Measurements from ENCODE around the gene SLC39A1. TPM values are rescaled to one million over a fixed set of nuclear protein-coding genes. Genes with fewer than 3 reads are reported as not detected.
A peak's percentile ranks its signal among the peaks of the same experiment; 100 is the strongest.

Gene SLC39A1
- total RNA-seq, 1 donor from 2014 or later = 73.9 TPM

DNA sequence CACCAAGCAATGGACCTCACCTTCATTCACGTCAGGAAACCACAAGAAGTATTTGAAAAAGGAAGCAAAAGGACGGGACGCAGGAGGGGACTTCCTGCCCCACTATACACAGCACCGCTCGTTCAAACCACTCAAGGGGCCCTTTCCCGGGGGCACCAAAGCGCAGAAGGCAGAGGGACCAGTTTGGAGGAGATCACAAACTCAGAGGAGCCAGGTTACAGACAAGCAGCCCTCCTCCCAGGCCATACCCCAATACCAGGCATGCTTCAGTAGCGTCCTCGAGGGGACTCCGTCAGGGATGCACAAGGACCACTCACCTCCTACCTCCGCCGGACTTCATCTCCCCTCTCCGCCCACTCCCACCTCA is 5.6 kb downstream of the SLC39A1 start:
- intact Hi-C loops (cut with DNase I) = no loop called here
- ATAC-seq (no peak), DNase-seq (ENCODE audit: low spot score) (no peak)

GRCh38 chr1:153956997-153957715 is 6.2 kb downstream of the SLC39A1 start:
- DNase-seq (ENCODE audit: low spot score) (no peak), ATAC-seq (no peak)
- intact Hi-C loops (cut with DNase I) = no loop called here

GRCh38 chr1:153954826-153955225 is 8.5 kb downstream of the SLC39A1 start:
- intact Hi-C loops (cut with DNase I) = no loop called here
- ATAC-seq = no peak
- DNase-seq (ENCODE audit: low spot score) = no peak

DNA sequence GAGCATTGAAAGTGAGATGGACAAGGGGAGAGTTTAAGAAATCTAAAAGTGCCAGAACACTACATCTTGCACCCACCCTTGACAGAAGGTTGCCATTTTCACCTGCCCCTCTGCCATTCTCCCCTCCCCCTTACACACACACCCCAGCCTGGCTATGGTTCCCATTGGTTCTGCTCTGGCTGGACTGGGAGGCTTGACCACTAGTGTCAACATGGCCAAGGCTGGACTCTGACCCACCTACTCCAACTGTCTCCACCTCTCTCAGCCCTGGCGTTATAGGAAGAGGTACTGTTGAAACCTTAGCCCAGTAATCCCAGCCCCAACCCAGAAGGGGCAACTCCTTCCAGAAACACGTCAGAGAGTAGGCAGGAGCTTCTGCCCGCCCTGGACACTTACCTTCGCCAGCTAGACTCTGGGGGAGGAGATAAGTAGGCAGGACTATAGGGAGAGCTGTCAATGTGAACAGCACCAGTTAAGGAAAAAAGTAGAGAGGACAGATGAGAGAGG is 9.4 kb downstream of the SLC39A1 start:
- intact Hi-C loops (cut with DNase I) = no loop called here
- DNase-seq (ENCODE audit: low spot score) (no peak), ATAC-seq (no peak)

GRCh38 chr1:153951801-153952200 is 11.5 kb downstream of the SLC39A1 start:
- DNase-seq (ENCODE audit: low spot score) (no peak), ATAC-seq (no peak)
- intact Hi-C loops (cut with DNase I) = no loop called here

GRCh38 chr1:153951183-153951582 is 12.2 kb downstream of the SLC39A1 start:
- ATAC-seq (no peak), DNase-seq (ENCODE audit: low spot score) (no peak)
- intact Hi-C loops (cut with DNase I) = no loop called here

DNA sequence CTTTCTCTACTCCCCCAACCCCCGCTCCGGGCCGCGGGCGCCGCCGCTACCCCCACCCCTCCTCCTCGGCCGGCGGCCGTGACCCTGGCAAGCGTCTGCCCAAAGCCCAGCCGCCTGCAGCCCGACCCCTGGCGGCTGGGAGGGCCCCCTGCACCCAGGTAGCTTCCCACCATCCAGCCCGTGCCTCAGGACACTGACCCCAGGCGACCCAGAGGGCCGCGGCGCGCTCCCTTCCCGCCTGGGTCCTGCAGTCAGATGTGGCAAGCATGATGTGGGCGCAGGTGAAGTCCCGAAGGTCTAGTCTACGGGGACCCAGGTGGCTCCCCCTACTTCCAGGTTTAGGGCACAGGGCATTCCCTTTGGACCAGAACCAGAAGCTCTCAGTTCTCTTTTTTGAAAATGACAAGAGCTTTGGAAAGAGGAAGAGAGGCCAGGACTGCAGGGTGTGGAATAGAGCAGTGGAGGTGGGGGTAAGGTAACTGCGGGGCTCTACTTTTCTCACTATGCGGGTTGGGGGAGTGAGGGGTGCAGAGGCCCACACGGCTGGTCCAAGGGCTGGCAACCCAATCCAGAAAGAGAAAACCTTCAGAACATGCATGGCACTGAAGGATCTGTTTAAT is 16.6 kb downstream of the SLC39A1 start, which contains the start of gene DENND4B:
Gene DENND4B (minus strand): TSS at position 97 of the 620 bp plus-strand sequence. CDS start 2,344 bp downstream, outside the sequence.
- ATAC-seq (peak; percentile 84), DNase-seq (ENCODE audit: low spot score) (peak; percentile 89)
- intact Hi-C loops (cut with DNase I) = loop anchor here (10.0 kb wide), 1 partner anchor 132 kb away; no protein-coding TSS in a partner anchor

DNA sequence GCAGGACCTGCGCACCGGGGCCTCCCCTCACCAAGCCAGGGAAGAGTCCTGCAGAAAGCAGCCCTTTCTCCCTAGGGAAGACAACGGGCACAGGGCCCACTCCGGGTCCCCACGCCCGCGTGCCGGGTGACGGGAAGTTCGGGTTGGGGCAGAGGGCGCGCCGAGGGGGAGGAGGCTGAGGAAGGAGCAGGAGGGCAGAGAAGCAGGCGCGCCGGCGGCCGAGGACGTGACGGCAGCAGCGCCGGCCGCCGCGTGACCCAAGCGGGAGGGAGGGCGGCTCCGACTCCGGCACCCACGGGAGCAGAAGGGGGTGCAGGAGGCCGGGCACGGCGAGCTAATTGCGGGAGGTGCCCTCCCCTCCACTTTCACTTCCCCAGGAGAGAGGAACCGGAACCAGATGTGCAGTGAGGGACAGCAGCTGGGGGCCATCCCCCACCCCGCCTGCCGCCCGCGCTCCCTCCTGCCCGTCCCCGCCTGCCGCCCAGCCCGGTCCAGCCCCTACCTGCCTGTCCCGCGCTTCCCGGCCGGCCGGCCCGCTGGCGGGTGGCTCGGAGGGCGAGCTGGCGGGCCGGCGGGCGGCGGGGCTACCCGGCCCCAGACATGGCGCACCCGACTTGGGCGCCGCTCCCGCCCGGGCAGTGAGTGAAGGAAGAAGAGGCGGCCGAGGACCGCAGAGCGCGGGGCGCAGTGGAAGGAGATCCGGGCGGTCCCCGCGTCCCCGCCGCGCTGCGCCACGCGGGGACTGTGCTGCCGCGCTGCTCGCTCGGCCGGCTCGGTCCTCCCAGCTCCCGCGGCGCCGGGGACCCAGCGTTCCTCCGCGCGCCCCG is 17.3 kb downstream of the SLC39A1 start:
- intact Hi-C loops (cut with DNase I) = loop anchor here (10.0 kb wide), 1 partner anchor 131 kb away; no protein-coding TSS in a partner anchor
- ATAC-seq (peak; percentile 92), DNase-seq (ENCODE audit: low spot score) (peak; percentile 93)

DNA sequence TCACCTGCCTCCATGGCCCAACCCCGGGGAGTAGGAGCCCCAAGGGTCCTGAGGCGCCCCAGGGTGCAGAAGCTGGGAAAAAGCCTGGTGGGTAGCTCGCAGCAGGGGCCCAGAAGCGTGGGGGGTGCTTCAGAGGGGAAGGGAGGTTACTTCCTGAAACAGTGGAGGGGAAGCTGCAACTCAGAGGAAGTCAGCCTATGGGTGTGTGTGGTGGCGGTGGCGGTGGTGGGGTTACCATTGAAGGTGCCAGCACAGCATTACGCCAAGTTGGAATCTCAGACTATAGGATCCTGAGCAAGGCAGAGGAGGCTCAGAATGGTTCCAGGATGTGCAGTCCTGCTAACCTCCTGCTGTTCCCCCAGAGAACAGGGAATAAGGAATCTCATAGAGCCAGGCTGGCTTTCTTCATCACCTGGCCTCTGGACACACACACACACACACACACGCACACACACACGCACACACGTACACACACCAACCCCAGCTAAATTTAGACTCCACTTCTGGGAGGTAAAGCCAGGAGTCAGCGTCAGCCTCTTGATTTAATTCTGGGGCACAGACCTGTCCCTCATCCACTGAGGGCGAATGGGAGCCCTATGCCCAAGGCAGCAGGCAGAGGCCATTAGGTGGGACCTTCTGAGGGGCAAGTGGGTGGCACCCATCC is 18.1 kb downstream of the SLC39A1 start:
- ATAC-seq = peak; percentile 58
- DNase-seq (ENCODE audit: low spot score) = peak; percentile 70
- intact Hi-C loops (cut with DNase I) = loop anchor here (10.0 kb wide), 1 partner anchor 130 kb away; no protein-coding TSS in a partner anchor

GRCh38 chr1:153944827-153945117 is 18.6 kb downstream of the SLC39A1 start:
- ATAC-seq (no peak), DNase-seq (ENCODE audit: low spot score) (no peak)
- intact Hi-C loops (cut with DNase I) = loop anchor here (10.0 kb wide), 1 partner anchor 130 kb away; no protein-coding TSS in a partner anchor

DNA sequence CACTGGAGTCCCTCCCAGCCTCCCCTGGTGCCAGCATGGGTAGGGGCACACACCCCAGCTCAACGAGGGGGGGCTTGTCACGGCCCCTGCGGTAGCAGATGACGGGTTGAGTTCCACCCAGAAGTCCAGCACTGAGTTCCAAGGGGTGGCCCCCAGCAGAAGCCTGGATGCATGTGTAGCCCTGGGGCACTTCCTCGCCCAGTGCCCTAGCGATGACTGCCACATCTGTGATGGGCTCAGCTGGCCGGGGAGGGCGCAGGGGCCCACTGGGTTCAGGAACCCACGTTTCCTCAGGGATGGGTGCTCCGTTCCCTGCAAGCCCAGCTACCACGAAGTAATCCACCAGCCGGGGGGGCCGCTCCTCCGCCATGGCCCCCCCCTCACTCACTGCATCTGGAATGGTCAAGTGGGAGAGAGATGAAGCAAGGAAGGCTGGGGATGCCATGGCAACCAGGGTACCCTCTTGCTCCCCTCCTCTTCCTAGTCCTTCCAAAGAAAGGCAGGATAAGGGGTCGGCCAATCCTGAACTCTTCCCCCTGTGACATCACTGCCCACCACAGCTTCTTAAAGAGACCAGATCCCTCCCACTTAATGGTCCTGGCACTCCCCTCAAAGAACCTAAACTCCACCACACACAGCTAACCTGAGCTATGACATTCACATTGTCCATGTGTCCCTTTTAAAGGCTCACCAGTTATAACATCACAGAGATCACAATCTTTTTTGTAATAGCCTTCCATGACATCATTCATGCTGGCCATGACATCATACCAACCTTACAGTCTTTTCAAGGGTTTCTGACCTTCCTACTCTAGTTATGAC is 19.1 kb downstream of the SLC39A1 start:
- ATAC-seq = no peak
- no peak for DNase-seq (ENCODE audit: low spot score)
- intact Hi-C loops (cut with DNase I) = loop anchor here (10.0 kb wide), 1 partner anchor 129 kb away; no protein-coding TSS in a partner anchor

GRCh38 chr1:153942766-153943549 is 20.4 kb downstream of the SLC39A1 start:
- ATAC-seq = no peak
- intact Hi-C loops (cut with DNase I) = loop anchor here (10.0 kb wide), 1 partner anchor 128 kb away; no protein-coding TSS in a partner anchor
- DNase-seq (ENCODE audit: low spot score) = no peak

DNA sequence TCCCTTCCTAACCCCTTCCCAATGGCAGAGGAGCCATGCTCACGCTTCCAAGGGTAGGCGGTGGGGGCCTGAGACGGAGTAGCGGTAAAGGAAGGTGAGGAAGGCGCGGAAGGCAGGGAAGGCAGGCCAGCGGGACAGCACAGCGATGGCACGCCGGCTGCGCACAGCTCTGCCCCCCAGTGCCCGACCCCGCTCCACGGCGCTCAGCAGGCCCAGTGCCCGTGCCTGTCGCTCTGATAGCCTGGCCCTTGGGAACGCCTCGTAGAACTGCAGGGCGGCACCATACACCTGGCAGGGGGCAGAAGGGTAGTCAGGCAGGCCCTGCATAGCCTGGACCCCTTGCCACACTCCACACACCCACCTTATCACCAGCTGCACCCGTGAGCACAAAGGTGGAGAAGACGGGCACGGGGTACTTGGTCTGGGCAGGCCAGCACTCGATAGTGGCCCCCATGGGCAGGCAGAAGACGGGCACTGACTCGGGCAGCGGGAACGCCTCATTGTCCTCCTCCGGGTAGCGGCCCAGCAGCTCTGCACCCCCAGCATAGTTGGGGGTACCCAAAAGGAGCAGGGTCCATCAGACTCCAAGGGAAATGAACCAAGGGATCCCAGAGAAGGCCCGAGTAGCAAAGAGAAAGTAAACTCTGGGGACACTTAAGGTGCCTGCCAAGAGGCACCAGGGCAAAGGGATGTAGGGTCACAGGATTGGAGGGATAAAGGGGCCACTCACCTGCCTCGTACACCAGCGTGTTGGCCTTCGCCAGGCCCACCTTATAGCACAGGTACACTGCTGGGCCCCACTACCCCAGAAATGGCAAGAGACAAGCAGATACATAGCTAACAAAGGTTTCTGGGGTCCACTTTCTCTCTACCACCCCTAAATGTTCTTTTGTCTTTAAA is 21.3 kb downstream of the SLC39A1 start:
- intact Hi-C loops (cut with DNase I) = loop anchor here (10.0 kb wide), 1 partner anchor 127 kb away; no protein-coding TSS in a partner anchor
- ATAC-seq = no peak
- DNase-seq (ENCODE audit: low spot score) = no peak

DNA sequence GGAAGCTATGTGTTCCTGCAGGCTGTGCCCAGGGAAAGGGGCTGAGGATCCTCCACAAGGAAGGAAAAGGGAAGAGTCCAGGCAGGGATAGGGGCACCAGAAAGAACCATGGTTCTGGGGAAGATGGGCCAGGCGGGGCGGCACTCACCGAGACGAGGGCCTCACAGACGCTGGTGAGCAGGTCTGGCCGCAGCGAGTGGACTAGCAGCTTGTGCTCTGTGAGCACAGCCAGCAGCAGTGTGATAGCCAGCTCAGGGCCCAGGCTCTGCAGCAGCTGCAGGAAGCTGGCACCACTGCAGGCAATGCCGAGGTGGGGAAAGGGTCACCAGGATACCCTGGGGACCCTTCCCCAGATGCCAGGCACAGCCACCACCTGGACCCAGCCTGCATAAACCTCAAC is 22.6 kb downstream of the SLC39A1 start:
- intact Hi-C loops (cut with DNase I) = loop anchor here (10.0 kb wide), 1 partner anchor 126 kb away; no protein-coding TSS in a partner anchor
- ATAC-seq (no peak), DNase-seq (ENCODE audit: low spot score) (no peak)

DNA sequence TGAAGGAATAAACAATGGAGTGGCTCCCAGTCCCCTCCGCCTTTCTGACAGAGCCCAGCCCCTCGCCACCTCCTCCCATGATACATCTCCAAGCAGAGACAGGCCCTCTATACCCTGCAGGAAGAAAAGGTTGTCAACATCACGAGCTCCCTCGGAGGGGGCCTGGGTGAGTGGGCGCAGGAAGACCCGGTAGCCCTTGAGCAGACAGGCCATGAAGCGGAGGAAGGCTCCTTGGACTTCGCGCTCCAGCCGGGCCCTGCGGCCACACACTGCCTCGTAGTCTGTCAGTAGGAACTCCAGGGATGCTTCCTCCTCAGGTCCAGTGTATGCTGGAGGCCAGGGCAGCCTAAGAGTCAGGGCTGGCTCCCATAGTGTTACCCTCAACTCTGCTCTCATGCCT is 23.9 kb downstream of the SLC39A1 start:
- DNase-seq (ENCODE audit: low spot score) (no peak), ATAC-seq (no peak)
- intact Hi-C loops (cut with DNase I) = no loop called here

- no peak for ATAC-seq
- DNase-seq (ENCODE audit: low spot score) = no peak
- intact Hi-C loops (cut with DNase I) = no loop called here
Observed at GRCh38 chr1:153938996-153939395, 24.3 kb downstream of the SLC39A1 start.

Data from sciatic nerve (tissue), 2 donors.